Epithelial cell of proximal tubule (primary cell): ENCODE results near the gene HOXB8. TPM values are rescaled to one million over a fixed set of nuclear protein-coding genes. Genes with fewer than 3 reads are reported as not detected.
A peak's percentile ranks its signal among the peaks of the same experiment; 100 is the strongest.

Experiments
- DNase-seq: peaks from one replicate; pipeline ENCODE4 v3.0.0-alpha.2; 2011; ENCODE audit warnings: low read depth
- H3K4me3 ChIP-seq: 2 replicates; pipeline ENCODE4 v1.5.1; 2011; ENCODE audit warnings: low read depth, mild to moderate bottlenecking, low read length
- CTCF ChIP-seq: conservative IDR thresholded peaks from 2 replicates; pipeline ENCODE4 v1.5.1; 2012; ENCODE audit warnings: low read depth, mild to moderate bottlenecking, low read length
- total RNA-seq: library from RNA; depleted of rRNA; stranded (reverse); fragments of >200 nt; gene quantifications from 2 replicates; pipeline ENCODE4 v1.2.3, GENCODE V29; 2015

HOXB8 gene
- total RNA-seq, 1 donor from 2014 or later, result 12.7 TPM

GRCh38 chr17:48630925-48631692 is 16.0 kb upstream of the HOXB8 start:
- no peak for DNase-seq
- no peak for TF ChIP-seq CTCF
- no peak overlapping the region for H3K4me3 ChIP-seq

- TF ChIP-seq CTCF, result no peak
- H3K4me3 ChIP-seq, result no peak overlapping the region
- DNase-seq, result no peak
Measured at GRCh38 chr17:48630009-48630924, 15.2 kb upstream of the HOXB8 start.

- TF ChIP-seq CTCF, result no peak
- no peak for DNase-seq
- H3K4me3 ChIP-seq, result no peak overlapping the region
Measured at GRCh38 chr17:48629411-48629759, 14.3 kb upstream of the HOXB8 start.

- H3K4me3 ChIP-seq, result no peak overlapping the region
- DNase-seq, result no peak
- TF ChIP-seq CTCF, result no peak
Measured at GRCh38 chr17:48628649-48629410, 13.7 kb upstream of the HOXB8 start.

- no peak for TF ChIP-seq CTCF
- H3K4me3 ChIP-seq, result no peak overlapping the region
- no peak for DNase-seq
Measured at GRCh38 chr17:48627623-48628521, 12.8 kb upstream of the HOXB8 start.

- DNase-seq, result no peak
- peak overlapping the region; percentile 82 for H3K4me3 ChIP-seq
- TF ChIP-seq CTCF, result no peak
Measured at GRCh38 chr17:48627118-48627597, 12.1 kb upstream of the HOXB8 start.
